VCaP (cell line): ENCODE data around the gene ABAT.
A peak's percentile ranks its signal among the peaks of the same experiment; 100 is the strongest.

Experiments
- H3K27ac ChIP-seq: fragments of 450-650 bp; 2 replicates; pipeline ENCODE4 v1.5.1; 2017
- CTCF ChIP-seq: fragments of 450-650 bp; conservative IDR thresholded peaks from 2 replicates; pipeline ENCODE4 v1.5.1; 2017; ENCODE audit warnings: mild to moderate bottlenecking, moderate library complexity

Gene ABAT

GRCh38 chr16:8668113-8668512, 6.3 kb upstream of the ABAT start:
- H3K27ac ChIP-seq, result no peak overlapping the region
- TF ChIP-seq CTCF, result no peak

- no peak for TF ChIP-seq CTCF
- H3K27ac ChIP-seq, result no peak overlapping the region
These were observed 4.9 kb upstream of the ABAT start for GRCh38 chr16:8669481-8669880.

- no peak for TF ChIP-seq CTCF
These were observed 4.3 kb upstream of the ABAT start for GRCh38 chr16:8670014-8670560.

GRCh38 chr16:8673611-8674412, 605 bp upstream of the ABAT start:
- H3K27ac ChIP-seq, result peak overlapping the region; percentile 40; the same call in 1 of the 2 replicates
- TF ChIP-seq CTCF, result no peak

More at GRCh38 chr16:8670014-8670560, 4.3 kb upstream of the ABAT start:
- no peak overlapping the region for H3K27ac ChIP-seq

GRCh38 chr16:8675183-8676159, 1.1 kb downstream of the ABAT start:
- no peak overlapping the region for H3K27ac ChIP-seq
- TF ChIP-seq CTCF, result no peak

GRCh38 chr16:8676160-8676547, 1.7 kb downstream of the ABAT start:
- TF ChIP-seq CTCF, result no peak

More at GRCh38 chr16:8676160-8676547, 1.7 kb downstream of the ABAT start:
- no peak overlapping the region for H3K27ac ChIP-seq
